A673 (cell line): Measurements from ENCODE around the gene CDC14C. TPM values are rescaled to one million over a fixed set of nuclear protein-coding genes. Genes with fewer than 3 reads are reported as not detected.
"Not testable (repeated sequence)": the region's sequence is repeated elsewhere in the genome, so short reads cannot be mapped to it uniquely, and the experiment has no call there.

Experiments used
- BruUV-seq: library from RNA; stranded (reverse); fragments of 400-500 nt; replicated peaks from 2 replicates; lab custom pipeline; 2021; lab: Mats Ljungman, UMichigan
- CTCF ChIA-PET: fragments of 300-600 bp; sonication (Branson Sonifier 250); formaldehyde crosslinking; loops from one replicate; lab custom pipeline; 2022; ENCODE audit warnings: antibody characterized with exemption; lab: Charles Lee
- POLR2A ChIA-PET: fragments of 300-600 bp; sonication (Branson Sonifier 250); formaldehyde crosslinking; loops from one replicate; lab custom pipeline; 2022; ENCODE audit warnings: antibody characterized with exemption; ENCODE audit not compliant: low non-redundant PET; lab: Charles Lee
- DNase-seq: peaks from one replicate; pipeline ENCODE4 v3.0.0-alpha.2; 2015; ENCODE audit warnings: low spot score
- H3K27ac ChIP-seq: fragments of 200-600 bp; sonication (generic); 2 replicates; pipeline ENCODE4 v1.5.1; 2016; ENCODE audit warnings: mixed run types, low read depth, mild to moderate bottlenecking, mixed read lengths, antibody characterized with exemption, low read length; ENCODE audit not compliant: poor library complexity, severe bottlenecking
- H3K27me3 ChIP-seq: fragments of 200-600 bp; sonication (generic); replicated peaks from 2 replicates; pipeline ENCODE4 v1.6.1; 2017; ENCODE audit warnings: mixed run types, low read depth, mild to moderate bottlenecking, mixed read lengths, antibody characterized with exemption, low read length; ENCODE audit not compliant: insufficient read depth, poor library complexity
- H3K36me3 ChIP-seq: fragments of 200-600 bp; sonication (generic); 2 replicates; pipeline ENCODE4 v1.6.1; 2016; ENCODE audit warnings: mixed run types, mild to moderate bottlenecking, mixed read lengths, antibody characterized with exemption, low read length; ENCODE audit not compliant: insufficient read depth, poor library complexity, severe bottlenecking
- H3K4me1 ChIP-seq: fragments of 200-600 bp; sonication (generic); 2 replicates; pipeline ENCODE4 v1.6.1; 2017; ENCODE audit warnings: mixed run types, mild to moderate bottlenecking, mixed read lengths, antibody characterized with exemption, low read length; ENCODE audit not compliant: insufficient read depth, poor library complexity, severe bottlenecking
- H3K4me3 ChIP-seq: fragments of 200-600 bp; sonication (generic); 2 replicates; pipeline ENCODE4 v1.5.1; 2016; ENCODE audit warnings: low read depth, mixed run types, mild to moderate bottlenecking, mixed read lengths, low read length; ENCODE audit not compliant: poor library complexity, severe bottlenecking
- H3K9me3 ChIP-seq: fragments of 200-600 bp; sonication (generic); 2 replicates; pipeline ENCODE4 v1.6.1; 2016; ENCODE audit warnings: mixed run types, low read depth, mild to moderate bottlenecking, mixed read lengths, antibody characterized with exemption, low read length; ENCODE audit not compliant: poor library complexity, severe bottlenecking
- CTCF ChIP-seq: fragments of 300-800, 200-600 bp; sonication (generic); conservative IDR thresholded peaks from 2 replicates; pipeline ENCODE4 v1.5.1; 2017; ENCODE audit warnings: low read depth, mild to moderate bottlenecking, antibody characterized with exemption, low read length, moderate library complexity, mixed read lengths
- EZH2 ChIP-seq: fragments of 200-600 bp; sonication (generic); IDR thresholded peaks from 2 replicates; pipeline ENCODE4 v1.6.1; 2017; ENCODE audit warnings: borderline replicate concordance, low read depth, mild to moderate bottlenecking, mixed read lengths, antibody characterized with exemption, low read length; ENCODE audit not compliant: poor library complexity, severe bottlenecking
- intact Hi-C: fragments of 100-400 bp; cut with micrococcal nuclease; formaldehyde crosslinking; loops from one replicate; pipeline ENCODE4 v1.10.0; 2022; ENCODE audit not compliant: unreplicated experiment
- total RNA-seq: library from RNA; stranded (reverse); gene quantifications from 2 replicates; pipeline ENCODE4 v1.2.3, GENCODE V29; 2021

The CDC14C gene
- total RNA-seq, 1 experiment from 2014 or later: not detected

- BruUV-seq: no TSS peak
- Histone ChIP-seq H3K4me1 (no peaks in the 10 kb centered on the region), H3K9me3 (peaks cover 13% of the 10 kb centered on the region), H3K27ac (no peak overlapping the region), H3K4me3 (no peak overlapping the region), H3K36me3 (no peaks in the 10 kb centered on the region), H3K27me3 (no peaks in the 10 kb centered on the region)
- TF ChIP-seq EZH2: no peak
- TF ChIP-seq CTCF: no peak
- POLR2A ChIA-PET: no interaction called here
- DNase-seq: no peak
- intact Hi-C loops: no loop called here
- CTCF ChIA-PET: no interaction called here
These were observed 24.4 kb upstream of the CDC14C start for GRCh38 chr7:48899932-48900331.

- intact Hi-C loops: no loop called here
- no peak overlapping the region for H3K27ac ChIP-seq
- DNase-seq: no peak
- H3K4me3 ChIP-seq: no peak overlapping the region
- H3K36me3 ChIP-seq: no peaks in the 10 kb centered on the region
- POLR2A ChIA-PET: no interaction called here
- CTCF ChIA-PET: no interaction called here
- H3K9me3 ChIP-seq: peaks cover 10% of the 10 kb centered on the region
- TF ChIP-seq EZH2: no peak
- TF ChIP-seq CTCF: no peak
- no peaks in the 10 kb centered on the region for H3K4me1 ChIP-seq
- BruUV-seq: no TSS peak
- H3K27me3 ChIP-seq: no peaks in the 10 kb centered on the region
These were observed 22.4 kb upstream of the CDC14C start for GRCh38 chr7:48901966-48902365.

- peaks cover 5% of the 10 kb centered on the region for H3K9me3 ChIP-seq
- POLR2A ChIA-PET: no interaction called here
- CTCF ChIA-PET: no interaction called here
- no TSS peak for BruUV-seq
- intact Hi-C loops: no loop called here
- H3K27me3 ChIP-seq: no peaks in the 10 kb centered on the region
- H3K36me3 ChIP-seq: no peaks in the 10 kb centered on the region
- DNase-seq: no peak
- no peak overlapping the region for H3K27ac ChIP-seq
- H3K4me1 ChIP-seq: no peaks in the 10 kb centered on the region
- TF ChIP-seq EZH2: no peak
- TF ChIP-seq CTCF: no peak
- H3K4me3 ChIP-seq: no peak overlapping the region
These were observed 19.4 kb upstream of the CDC14C start for GRCh38 chr7:48904975-48905374.

GRCh38 chr7:48905686-48906085 lies 18.7 kb upstream of the CDC14C start:
- intact Hi-C loops, POLR2A ChIA-PET, H3K4me3 ChIP-seq, H3K27me3 ChIP-seq, H3K9me3 ChIP-seq, CTCF ChIA-PET, DNase-seq, H3K27ac ChIP-seq, H3K36me3 ChIP-seq, BruUV-seq, H3K4me1 ChIP-seq: not testable (repeated sequence)

- H3K4me1 ChIP-seq, H3K27ac ChIP-seq, H3K36me3 ChIP-seq, BruUV-seq, intact Hi-C loops, H3K27me3 ChIP-seq, DNase-seq, CTCF ChIA-PET, POLR2A ChIA-PET, H3K4me3 ChIP-seq, H3K9me3 ChIP-seq: not testable (repeated sequence)
These were observed 14.5 kb upstream of the CDC14C start for GRCh38 chr7:48909887-48910286.
